RPMI8226 (cell line): ENCODE measurements around the gene LGALS14.
"Not testable (repeated sequence)": the region's sequence is repeated elsewhere in the genome, so short reads cannot be mapped to it uniquely, and the experiment has no call there.

Source experiments
- DNase-seq: peaks from one replicate; pipeline ENCODE4 v3.0.0-alpha.2; 2015

LGALS14 gene

DNA sequence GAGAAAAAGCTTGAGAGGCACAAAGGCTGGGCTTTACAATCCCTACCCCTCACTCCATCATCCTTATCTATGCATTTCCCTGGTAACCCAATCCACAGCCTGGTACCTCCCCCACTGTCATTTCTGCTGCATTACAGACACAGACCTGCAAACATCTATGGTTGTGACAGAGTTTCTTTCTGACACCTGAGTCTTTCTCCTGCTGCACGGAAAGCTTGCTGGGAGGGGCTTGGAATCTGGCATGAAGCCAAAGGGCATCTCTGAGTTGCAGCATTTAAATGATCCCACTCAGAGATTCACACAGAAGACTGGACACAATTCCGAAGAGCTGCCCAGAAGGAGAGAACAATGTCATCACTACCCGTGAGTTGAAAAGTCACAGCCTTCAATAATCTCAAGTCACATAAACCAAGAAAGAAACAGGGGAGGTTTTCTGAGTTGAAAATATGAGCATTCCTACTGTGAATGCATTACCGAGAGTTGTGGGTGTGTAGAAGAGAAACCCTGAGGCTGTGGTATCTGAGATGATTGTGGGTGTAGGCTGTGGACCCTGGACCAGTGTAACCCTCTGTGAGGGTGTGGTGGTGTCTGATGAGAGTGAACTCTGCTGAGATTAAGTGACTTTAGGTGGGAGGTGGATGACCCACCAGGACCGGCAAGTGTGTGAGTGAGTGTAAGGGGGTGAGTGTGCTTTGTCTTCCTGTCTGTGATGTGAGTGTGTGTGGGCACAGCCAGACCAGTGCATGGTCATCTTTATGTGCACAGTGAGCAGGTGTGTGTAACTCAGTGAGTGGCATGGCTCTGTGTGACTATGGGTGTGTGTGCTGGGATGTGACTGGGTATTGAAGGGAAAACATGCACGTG lies at the start of gene LGALS14:
Gene LGALS14 (plus strand): TSS at position 301 of the 864 bp plus-strand sequence. CDS start 48 bp downstream, at position 349.
- DNase-seq: peak; percentile 5

DNA sequence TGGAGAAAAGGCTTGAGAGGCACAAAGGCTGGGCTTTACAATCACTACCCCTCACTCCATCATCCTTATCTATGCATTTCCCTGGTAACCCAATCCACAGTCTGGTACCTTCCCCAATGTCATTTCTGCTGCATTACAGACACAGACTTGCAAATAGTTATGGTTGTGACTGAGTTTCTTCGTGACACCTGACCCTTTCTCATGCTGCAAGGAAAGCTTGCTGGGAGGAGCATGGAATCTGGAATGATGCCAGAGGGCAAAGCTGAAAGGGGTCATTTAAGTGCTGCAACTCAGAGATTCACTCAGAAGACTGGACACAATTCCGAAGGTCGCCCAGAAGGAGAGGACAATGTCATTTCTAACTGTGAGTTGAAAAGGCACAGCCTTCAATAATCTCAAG lies 48.7 kb upstream of the LGALS14 start, which contains the start of gene LGALS16:
Gene LGALS16 (plus strand): TSS at position 301 of the 400 bp plus-strand sequence. CDS start 49 bp downstream, at position 350.
- no peak for DNase-seq

- DNase-seq: no peak
Observed at GRCh38 chr19:39659791-39660190, 44.5 kb upstream of the LGALS14 start.

GRCh38 chr19:39660661-39661060 lies 43.6 kb upstream of the LGALS14 start:
- no peak for DNase-seq

DNA sequence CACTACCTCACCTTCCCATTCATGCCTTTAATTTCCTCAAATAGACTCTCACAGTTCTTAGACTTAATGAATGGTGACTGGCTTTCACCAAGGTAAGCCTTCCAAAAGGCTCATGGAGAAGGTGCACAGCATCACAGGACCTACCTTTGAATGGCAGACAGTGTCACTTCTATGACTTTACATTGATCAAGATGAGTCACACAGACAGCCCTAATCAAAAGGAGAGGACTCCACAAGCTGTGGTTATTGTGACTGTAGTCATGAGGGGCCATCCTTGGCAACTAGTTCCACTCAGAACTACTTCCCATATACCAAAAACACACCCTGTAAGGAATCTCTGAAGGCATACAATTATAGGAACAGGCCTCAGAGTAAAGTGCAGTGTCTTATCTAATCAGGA lies 42.7 kb upstream of the LGALS14 start:
- no peak for DNase-seq

DNA sequence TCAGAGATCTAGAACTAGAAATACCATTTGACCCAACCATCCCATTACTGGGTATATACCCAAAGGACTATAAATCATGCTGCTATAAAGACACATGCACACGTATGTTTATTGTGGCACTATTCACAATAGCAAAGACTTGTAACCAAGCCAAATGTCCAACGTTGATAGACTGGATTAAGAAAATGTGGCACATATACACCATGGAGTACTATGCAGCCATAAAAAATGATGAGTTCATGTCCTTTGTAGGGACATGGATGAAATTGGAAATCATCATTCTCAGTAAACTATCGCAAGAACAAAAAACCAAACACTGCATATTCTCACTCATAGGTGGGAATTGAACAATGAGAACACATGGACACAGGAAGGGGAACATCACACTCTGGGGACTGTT lies 34.4 kb upstream of the LGALS14 start:
- not testable (repeated sequence) for DNase-seq

- no peak for DNase-seq
Observed at GRCh38 chr19:39670998-39671397, 33.3 kb upstream of the LGALS14 start.

DNA sequence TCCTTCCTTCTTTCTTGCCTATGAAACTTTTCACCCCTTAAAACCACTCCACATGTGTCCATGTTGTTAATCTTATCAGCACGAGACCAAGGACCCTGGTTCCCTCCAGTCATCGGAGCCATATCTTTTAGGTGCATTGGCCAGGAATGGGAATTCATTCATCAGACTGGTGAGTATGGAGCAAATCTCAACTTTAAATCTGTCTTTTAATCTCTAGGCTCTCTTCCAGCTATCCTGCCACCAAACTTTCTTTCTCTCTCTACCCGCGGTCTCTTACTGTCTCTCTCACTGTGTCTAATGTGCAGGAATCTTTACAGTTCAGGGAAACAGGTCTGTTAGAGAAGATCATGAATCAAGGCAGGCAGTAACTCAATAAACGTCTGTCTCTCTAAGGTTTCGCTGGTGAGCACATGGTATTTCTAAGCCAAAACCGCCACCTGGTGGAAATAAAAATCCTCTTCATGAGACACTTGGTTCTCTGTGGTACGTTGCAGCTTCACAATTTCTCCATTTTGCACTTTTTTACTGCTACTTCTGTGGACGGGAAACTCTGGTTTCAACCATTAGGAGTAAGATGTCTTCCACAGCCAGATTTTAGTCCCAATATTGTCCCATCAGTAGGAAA lies 32.4 kb upstream of the LGALS14 start:
- peak; percentile 66 for DNase-seq

GRCh38 chr19:39672473-39672872 lies 31.8 kb upstream of the LGALS14 start:
- no peak for DNase-seq

DNA sequence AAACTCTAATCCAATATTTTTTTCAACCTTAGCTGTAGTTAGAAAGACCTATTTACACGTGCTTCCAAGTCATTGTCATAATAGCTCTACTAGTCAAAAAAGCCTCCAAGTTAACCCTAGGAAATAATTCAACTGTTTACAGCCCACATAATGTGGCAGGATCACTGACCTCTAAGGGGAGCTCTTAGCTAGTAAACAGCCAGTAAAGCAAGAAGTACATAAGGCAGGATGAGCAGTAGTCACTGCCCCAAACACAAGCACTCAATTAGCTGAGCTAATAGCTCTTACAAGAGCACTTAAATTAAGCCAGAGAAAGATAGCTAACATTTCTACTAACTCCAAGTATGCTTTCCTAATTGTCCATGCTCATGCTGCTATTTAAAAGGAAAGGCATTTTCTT lies 30.4 kb upstream of the LGALS14 start:
- not testable (repeated sequence) for DNase-seq

GRCh38 chr19:39676004-39676403 lies 28.3 kb upstream of the LGALS14 start:
- no peak for DNase-seq

GRCh38 chr19:39677961-39678889 lies 26.1 kb upstream of the LGALS14 start:
- no peak for DNase-seq

GRCh38 chr19:39679056-39679790 lies 25.1 kb upstream of the LGALS14 start:
- DNase-seq: peak; percentile 64

DNA sequence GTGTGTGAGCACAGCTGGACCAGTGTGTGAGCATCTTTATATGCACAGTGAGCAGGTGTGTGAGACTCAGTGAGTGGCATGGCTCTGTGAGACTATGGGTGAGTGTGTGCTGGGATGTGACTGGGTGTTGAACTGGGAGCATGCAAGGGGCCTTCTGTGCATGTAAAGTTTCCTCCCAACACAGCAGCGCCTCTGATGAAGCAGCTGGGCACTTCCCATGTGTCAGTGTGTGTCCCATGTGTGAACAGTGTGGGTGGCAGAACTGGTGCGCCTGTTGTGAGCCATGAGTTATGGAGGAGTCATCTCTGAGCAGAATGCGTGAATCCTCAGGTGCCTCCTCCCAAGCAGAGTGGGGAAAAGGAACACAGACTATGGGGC lies 24.5 kb upstream of the LGALS14 start:
- DNase-seq: no peak

GRCh38 chr19:39680593-39680992 lies 23.7 kb upstream of the LGALS14 start:
- no peak for DNase-seq

DNA sequence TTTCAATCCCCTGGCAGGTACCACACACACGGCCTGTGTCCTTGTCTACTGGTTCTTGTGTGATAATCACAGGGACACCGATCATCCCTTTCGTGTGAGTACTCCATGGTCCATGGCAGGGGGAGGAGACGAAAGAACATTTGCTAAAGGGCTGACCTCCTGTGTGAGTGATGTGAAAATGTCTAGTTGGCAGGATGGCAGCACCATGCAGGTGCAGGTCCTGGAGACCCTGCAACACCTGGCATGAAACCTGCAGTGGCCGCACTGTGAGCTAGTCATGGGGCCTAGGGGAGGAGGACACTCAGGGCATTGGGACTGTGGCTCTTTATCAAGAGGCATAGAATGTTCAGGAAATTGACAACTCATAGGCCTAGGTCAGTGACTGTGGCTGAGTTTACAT lies 22.9 kb upstream of the LGALS14 start:
- DNase-seq: peak; percentile 71

- no peak for DNase-seq
Observed at GRCh38 chr19:39684267-39684666, 20.0 kb upstream of the LGALS14 start.

DNA sequence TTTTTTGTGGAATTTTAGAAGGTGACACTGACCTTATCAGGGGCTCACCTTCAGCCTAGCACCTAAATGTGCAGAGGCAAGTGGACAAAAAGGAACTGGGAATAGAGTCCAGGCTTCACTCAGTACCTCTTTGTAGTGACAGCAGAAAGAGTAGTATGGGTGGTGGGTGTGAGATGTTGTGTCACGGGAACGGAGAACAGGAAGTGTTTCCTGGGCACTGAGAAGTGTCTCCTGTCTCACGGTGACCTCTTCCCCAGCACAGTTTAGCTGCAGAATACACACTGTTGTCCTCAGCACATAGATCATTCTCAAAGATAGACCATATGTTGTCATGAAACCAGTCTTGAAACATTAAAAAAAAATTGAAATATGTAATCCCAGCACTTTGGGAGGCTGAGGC lies 17.5 kb upstream of the LGALS14 start:
- no peak for DNase-seq

DNA sequence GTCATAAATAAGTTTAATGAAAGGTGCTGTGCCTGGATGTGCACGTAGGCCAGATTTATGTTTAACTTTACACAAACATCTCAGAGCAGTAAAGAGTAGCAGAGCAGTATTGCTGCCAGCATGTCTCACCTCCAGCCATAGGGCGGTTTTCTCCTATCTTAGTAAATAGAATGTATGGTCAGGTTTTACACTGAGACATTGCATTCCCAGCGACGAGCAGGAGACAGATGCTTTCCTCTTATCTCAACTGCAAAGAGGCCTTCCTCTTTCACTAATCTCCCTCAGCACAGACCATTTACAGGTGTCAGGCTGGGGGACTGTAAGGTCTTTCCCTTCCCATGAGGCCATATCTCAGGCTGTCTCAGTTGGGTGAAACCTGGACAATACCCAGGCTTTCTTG lies 15.6 kb upstream of the LGALS14 start:
- not testable (repeated sequence) for DNase-seq

- no peak for DNase-seq
Observed at GRCh38 chr19:39692166-39692565, 12.1 kb upstream of the LGALS14 start.

DNA sequence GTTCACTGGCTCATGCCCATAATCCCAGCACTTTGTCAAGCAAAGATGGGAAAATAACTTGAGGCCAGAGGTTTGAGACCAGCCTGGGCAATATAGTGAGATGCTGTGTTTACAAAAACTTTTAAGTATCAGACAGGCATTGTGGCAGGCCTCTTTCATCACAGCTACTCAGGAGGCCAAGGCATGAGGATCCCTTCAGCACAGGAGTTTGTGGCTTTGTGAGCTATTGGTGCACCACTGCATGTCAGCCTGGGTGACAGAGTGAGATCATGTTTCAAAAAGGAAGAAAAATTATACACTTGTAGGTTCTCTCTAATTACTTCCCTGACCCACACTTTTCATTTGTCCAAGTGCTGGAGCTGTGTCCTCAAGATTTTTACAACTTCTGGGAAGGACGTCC lies 11.5 kb upstream of the LGALS14 start:
- DNase-seq: no peak

GRCh38 chr19:39695759-39696158 lies 8.5 kb upstream of the LGALS14 start:
- no peak for DNase-seq
